OCI-LY1 (cell line): ENCODE measurements around the gene KLF11.

Experiments
- CTCF ChIP-seq: fragments of 200-600 bp; sonication (generic), shearing (Covaris generic); IDR thresholded peaks from 2 replicates; pipeline ENCODE4 v1.5.1; 2017; ENCODE audit warnings: mild to moderate bottlenecking, antibody characterized with exemption, low read length, moderate library complexity, mixed read lengths
- EZH2 ChIP-seq: fragments of 200-600 bp; sonication (generic), shearing (Covaris generic); IDR thresholded peaks from 2 replicates; pipeline ENCODE4 v1.8.0; 2017; ENCODE audit warnings: borderline replicate concordance, mixed run types, mild to moderate bottlenecking, antibody characterized with exemption, low read length, moderate library complexity, mixed read lengths

GRCh38 chr2:10054976-10055375, 11.6 kb downstream of the KLF11 start:
- no peak for TF ChIP-seq CTCF
- no peak for TF ChIP-seq EZH2
